NT2/D1 (cell line): ENCODE data around the gene GLS2.

Experiments used
- SUZ12 ChIP-seq: IDR thresholded peaks from 2 replicates; pipeline ENCODE4 v1.6.1; 2011; ENCODE audit not compliant: insufficient read length, insufficient read depth; ENCODE audit errors: extremely low read depth
- ZNF274 ChIP-seq: IDR thresholded peaks from 2 replicates; pipeline ENCODE4 v1.6.1; 2011; ENCODE audit warnings: mild to moderate bottlenecking, low read depth, low read length

GRCh38 chr12:56518570-56518969 is 30.6 kb upstream of the GLS2 start:
- TF ChIP-seq SUZ12, result no peak
- TF ChIP-seq ZNF274, result no peak
